ENCODE results near the gene VMAC. TPM values are rescaled to one million over a fixed set of nuclear protein-coding genes. Genes with fewer than 3 reads are reported as not detected.

VMAC gene
- polyA plus RNA-seq, 2 of the 4 experiments (the other 2 are of a cell fraction): 1.1 to 1.6 TPM

- TF ChIP-seq HMGXB4 (CRISPR knock-in tag; IDR thresholded peaks at IDR 0.05; ENCODE audit: borderline replicate concordance) (no peak), REST (IDR thresholded peaks at IDR 0.05) (no peak)
These were observed 9.2 kb downstream of the VMAC start, which contains the start of gene CAPS (continued) for GRCh38 chr19:5913739-5914357.

- Histone ChIP-seq H3K27ac (peak overlapping the region; percentile 59 to 76), H3K4me2 (peak overlapping the region; percentile 58), H3K4me3 (no peak overlapping the region), H3K4me1 (peaks cover 15% of the 10 kb centered on the region), H3K9me3 (no peaks in the 10 kb centered on the region)
- FAIRE-seq (no peak), DNase-seq (ENCODE audit: low read depth in 1 of 2, low spot score in 1 of 2) (no peak), ATAC-seq (peak; percentile 11 to 23; a peak in 1 of 6 replicates)
- ChIA-PET CTCF (interaction anchor here (1.2 kb wide), 1 partner anchor 110 kb away, joined by 4 read pairs; the partner anchor contains the start of gene NRTN), POLR2A (no interaction called here)
- WGBS (ENCODE audit: missing lambda C conversion rate): 89% methylated on average over 18 of the region's 22 CpGs
- TF ChIP-seq NPAS2 (CRISPR knock-in tag; IDR thresholded peaks at IDR 0.05; ENCODE audit: borderline replicate concordance) (no peak), JUN (IDR thresholded peaks at IDR 0.05) (no peak), FOSL2 (IDR thresholded peaks at IDR 0.05) (no peak), FOSL2 (CRISPR knock-in tag; IDR thresholded peaks at IDR 0.05) (no peak), CTCF (IDR thresholded peaks at IDR 0.05) (no peak), EHF (CRISPR knock-in tag; IDR thresholded peaks at IDR 0.05) (no peak), CEBPB (IDR thresholded peaks at IDR 0.05) (no peak), CHD4 (IDR thresholded peaks at IDR 0.05; ENCODE audit: borderline replicate concordance) (no peak), CBX8 (IDR thresholded peaks at IDR 0.05) (no peak), EHMT2 (IDR thresholded peaks at IDR 0.05; ENCODE audit: low read depth) (no peak), ZC3H11A (IDR thresholded peaks at IDR 0.05) (no peak), POLR2A (IDR thresholded peaks at IDR 0.05; ENCODE audit: low read length) (no peak), MAZ (IDR thresholded peaks at IDR 0.05; ENCODE audit: borderline replicate concordance, low read depth, low read length) (no peak), RNF2 (IDR thresholded peaks at IDR 0.05; ENCODE audit: borderline replicate concordance, low read depth) (no peak), EP300 (IDR thresholded peaks at IDR 0.05) (no peak), MAX (IDR thresholded peaks at IDR 0.05) (no peak), PHF8 (IDR thresholded peaks at IDR 0.05; ENCODE audit: borderline replicate concordance, low read depth) (no peak), RARB (CRISPR knock-in tag; IDR thresholded peaks at IDR 0.05) (no peak), HOXB5 (CRISPR knock-in tag; IDR thresholded peaks at IDR 0.05) (no peak), FOSB (CRISPR knock-in tag; IDR thresholded peaks at IDR 0.05) (no peak), CBX2 (IDR thresholded peaks at IDR 0.05; ENCODE audit: borderline replicate concordance, low read depth) (no peak)
These were observed 9.7 kb downstream of the VMAC start for GRCh38 chr19:5914358-5914774.
